Sigmoid colon (tissue), 3 donors: ENCODE data around the gene FN3KRP.

Experiments
- CTCF ChIP-seq, 4 experiments: fragments of 450-650 bp in 3 of 4; fragments of 200-600 bp in 1 of 4; IDR thresholded peaks; one replicate each; pipeline ENCODE4 v1.5.1; 2016 to 2019; ENCODE audit warnings: antibody characterized with exemption in 4 of 4, mild to moderate bottlenecking in 3 of 4, moderate library complexity in 2 of 4
- POLR2A ChIP-seq, 2 donors: fragments of 450-650 bp; IDR thresholded peaks; one replicate each; pipeline ENCODE4 v1.6.1; 2016; ENCODE audit warnings: antibody characterized with exemption in 2 of 2, mild to moderate bottlenecking in 2 of 2, moderate library complexity in 2 of 2

- TF ChIP-seq CTCF (IDR thresholded peaks at IDR 0.05) (no peak), POLR2A (IDR thresholded peaks at IDR 0.05) (peak in 1 of 2 donors; percentile 59)
These were observed at the start of gene FN3KRP for GRCh38 chr17:82716203-82717010.
